Upper lobe of left lung (tissue), 4 donors: ENCODE results near the gene ZNF423.

ENCODE experiments used
- CTCF ChIP-seq, 6 experiments: fragments of 450-650 bp in 4 of 6; fragments of 200-600 bp in 2 of 6; sonication (generic) in 2 of 6; IDR thresholded peaks; one replicate each; pipeline ENCODE4 v1.5.1; 2016 to 2019; ENCODE audit warnings: antibody characterized with exemption in 6 of 6
- EP300 ChIP-seq, 4 donors: sonication (generic); formaldehyde crosslinking; IDR thresholded peaks; one replicate each; pipeline ENCODE4 v1.5.1; 2017; ENCODE audit warnings: antibody characterized with exemption in 4 of 4, control low read depth in 2 of 4
- POLR2A ChIP-seq, 4 donors: fragments of 450-650 bp; IDR thresholded peaks; one replicate each; pipeline ENCODE4 v1.5.1; 2016 to 2017; ENCODE audit warnings: antibody characterized with exemption in 4 of 4, mild to moderate bottlenecking in 2 of 4
- POLR2AphosphoS5 ChIP-seq, 2 donors: sonication (generic); formaldehyde crosslinking; IDR thresholded peaks; one replicate each; pipeline ENCODE4 v1.5.1; 2017; ENCODE audit warnings: antibody characterized with exemption in 2 of 2

GRCh38 chr16:49458243-49458642, 397.7 kb downstream of the ZNF423 start:
- no peak for TF ChIP-seq POLR2AphosphoS5 (IDR thresholded peaks at IDR 0.05)
- TF ChIP-seq CTCF (IDR thresholded peaks at IDR 0.05) = no peak
- TF ChIP-seq POLR2A (IDR thresholded peaks at IDR 0.05) = no peak
- TF ChIP-seq EP300 (IDR thresholded peaks at IDR 0.05) = no peak
